ENCODE measurements around the gene CYP2J2. TPM values are rescaled to one million over a fixed set of nuclear protein-coding genes. Genes with fewer than 3 reads are reported as not detected.

Gene CYP2J2, protein sequence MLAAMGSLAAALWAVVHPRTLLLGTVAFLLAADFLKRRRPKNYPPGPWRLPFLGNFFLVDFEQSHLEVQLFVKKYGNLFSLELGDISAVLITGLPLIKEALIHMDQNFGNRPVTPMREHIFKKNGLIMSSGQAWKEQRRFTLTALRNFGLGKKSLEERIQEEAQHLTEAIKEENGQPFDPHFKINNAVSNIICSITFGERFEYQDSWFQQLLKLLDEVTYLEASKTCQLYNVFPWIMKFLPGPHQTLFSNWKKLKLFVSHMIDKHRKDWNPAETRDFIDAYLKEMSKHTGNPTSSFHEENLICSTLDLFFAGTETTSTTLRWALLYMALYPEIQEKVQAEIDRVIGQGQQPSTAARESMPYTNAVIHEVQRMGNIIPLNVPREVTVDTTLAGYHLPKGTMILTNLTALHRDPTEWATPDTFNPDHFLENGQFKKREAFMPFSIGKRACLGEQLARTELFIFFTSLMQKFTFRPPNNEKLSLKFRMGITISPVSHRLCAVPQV
- polyA plus RNA-seq (5.7 to 6.7 TPM (median 6.7 TPM) in 3 replicates), polyA minus RNA-seq (3.6 to 5.6 TPM (median 3.8 TPM) in 3 replicates)
- 2.7 TPM for polyA plus RNA-seq (2011; ENCODE audit: low read depth)
- 5.5 and 6.0 TPM in 2 replicates for polyA plus RNA-seq (2011; cell fraction: cytosol; rRNA removed)
- 14.7 and 15.8 TPM in 2 replicates for polyA plus RNA-seq (2011; cell fraction: nucleus; rRNA removed)
- polyA plus RNA-seq (2012; ENCODE audit: low replicate concordance): 3.3 and 6.6 TPM in 2 replicates
- polyA minus RNA-seq (2011; cell fraction: cytosol; rRNA and poly(A)+ RNA removed): 4.2 TPM
- 4.3 and 8.0 TPM in 2 replicates for polyA minus RNA-seq (2011; cell fraction: nucleus; rRNA and poly(A)+ RNA removed)

DNA sequence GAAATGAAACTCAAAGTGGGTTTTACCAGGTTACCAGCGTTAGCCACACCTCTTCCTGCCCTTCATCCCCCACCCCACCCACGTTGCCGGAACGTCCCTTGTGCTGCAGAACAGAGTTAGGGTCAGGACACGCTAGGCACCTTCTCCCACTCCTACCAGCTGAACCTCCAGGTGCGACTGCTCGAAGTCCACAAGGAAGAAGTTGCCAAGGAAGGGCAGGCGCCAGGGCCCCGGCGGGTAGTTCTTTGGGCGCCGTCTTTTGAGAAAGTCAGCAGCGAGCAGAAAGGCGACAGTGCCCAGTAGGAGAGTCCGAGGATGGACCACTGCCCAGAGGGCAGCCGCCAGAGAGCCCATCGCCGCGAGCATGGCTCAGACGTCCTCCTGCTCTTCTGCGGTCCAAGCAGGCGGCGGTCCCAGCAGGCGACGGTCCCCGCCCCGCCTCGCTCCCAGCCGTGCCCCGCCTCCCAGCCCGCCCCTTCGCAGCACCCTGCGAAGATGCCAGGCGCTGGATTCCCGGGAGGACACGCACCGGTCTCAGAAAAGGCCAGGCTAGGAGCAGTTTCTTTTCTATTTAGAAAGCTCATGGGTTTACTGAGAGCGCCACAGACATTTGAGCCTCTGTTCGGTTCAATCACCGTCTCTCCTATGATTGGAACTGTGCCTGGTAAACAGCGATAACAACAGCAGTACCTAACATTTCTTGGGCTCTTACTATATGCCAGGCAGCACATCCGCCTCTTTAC is at the start of gene CYP2J2:
CYP2J2 (minus strand) TSS at position 393 of the 743 bp plus-strand sequence; CDS start at position 366, 27 bp downstream.
- H3K27me3 ChIP-seq (ENCODE audit: control insufficient read depth, extremely low read depth, insufficient read depth, low read length): peaks cover 9% of the 10 kb centered on the region
- H3K4me3 ChIP-seq (ENCODE audit: control insufficient read depth in 2 of 3, extremely low read depth in 1 of 3, insufficient read depth in 2 of 3, low read depth in 1 of 3, low read length in 3 of 3): peak within 1 kb of the TSS; percentile 53 to 91 (median 81)
- H3K9ac ChIP-seq (ENCODE audit: control insufficient read depth, extremely low read depth, insufficient read depth, low read length): peak within 1 kb of the TSS; percentile 40
- peak within 1 kb of the TSS; percentile 99 for H2AFZ ChIP-seq (ENCODE audit: control insufficient read depth, low read length)
- FAIRE-seq (no peak), DNase-seq (ENCODE audit: low read depth, low spot score) (no peak)
- TF ChIP-seq CTCF (optimal IDR thresholded peaks at IDR 0.05 in 1 of 3, IDR thresholded peaks at IDR 0.05 in 1 of 3, conservative IDR thresholded peaks at IDR 0.05 in 1 of 3; ENCODE audit: extremely low read depth in 1 of 3, insufficient read depth in 2 of 3, low read length in 3 of 3) (no peak), EZH2 (IDR thresholded peaks at IDR 0.05; ENCODE audit: low read length) (no peak)
- H3K27ac ChIP-seq (ENCODE audit: control insufficient read depth, insufficient read depth, low read length): no peak within 1 kb of the TSS
- no peaks in the 10 kb centered on the region for H3K9me3 ChIP-seq (ENCODE audit: control insufficient read depth, low read depth, low read length)
- H3K9me1 ChIP-seq (ENCODE audit: control insufficient read depth, extremely low read depth, insufficient read depth, low read length): no peaks in the 10 kb centered on the region
- H3K4me2 ChIP-seq (ENCODE audit: control insufficient read depth, extremely low read depth, insufficient read depth, low read depth, low read length): peak within 1 kb of the TSS; percentile 84
- H3K79me2 ChIP-seq (ENCODE audit: control insufficient read depth, insufficient read depth, low read length): no peaks in the 10 kb centered on the region
- H3K36me3 ChIP-seq (ENCODE audit: control insufficient read depth in 2 of 2, extremely low read depth in 1 of 2, insufficient read depth in 2 of 2, low read length in 2 of 2): no peaks in the 10 kb centered on the region
- no peaks in the 10 kb centered on the region for H4K20me1 ChIP-seq (ENCODE audit: control insufficient read depth, extremely low read depth, insufficient read depth, low read length)
- H3K4me1 ChIP-seq (ENCODE audit: control insufficient read depth, extremely low read depth, insufficient read depth, low read length): peaks cover 4% of the 10 kb centered on the region
- dilution Hi-C loops (cut with MboI; ENCODE audit: extremely low pct_ligation_motif_present, low sequenced_read_pairs): no loop called here

DNA sequence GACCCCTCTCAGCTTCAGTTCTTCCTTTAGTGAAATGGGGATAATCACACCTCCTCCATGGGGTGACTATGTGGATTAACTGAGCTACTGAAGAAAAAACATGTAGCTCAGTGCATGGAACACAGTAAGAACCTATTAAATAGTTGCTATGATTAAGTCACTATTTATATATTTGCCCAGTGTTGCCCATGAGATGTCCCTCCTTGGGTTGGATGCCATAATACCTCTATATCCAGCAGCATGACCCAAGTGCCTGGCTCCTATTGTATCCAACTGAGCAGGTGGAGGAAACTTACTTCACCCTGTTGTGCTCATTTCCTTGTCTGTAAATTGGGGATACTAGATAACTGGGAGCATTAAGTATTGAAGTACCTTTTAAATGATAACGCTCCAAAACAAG is 47.1 kb upstream of the CYP2J2 start:
- FAIRE-seq (no peak), DNase-seq (ENCODE audit: low read depth, low spot score) (no peak)
- Histone ChIP-seq H3K9me1 (ENCODE audit: control insufficient read depth, extremely low read depth, insufficient read depth, low read length) (no peaks in the 10 kb centered on the region), H3K79me2 (ENCODE audit: control insufficient read depth, insufficient read depth, low read length) (no peaks in the 10 kb centered on the region), H3K4me2 (ENCODE audit: control insufficient read depth, extremely low read depth, insufficient read depth, low read depth, low read length) (no peak overlapping the region), H3K27ac (ENCODE audit: control insufficient read depth, insufficient read depth, low read length) (no peak overlapping the region), H4K20me1 (ENCODE audit: control insufficient read depth, extremely low read depth, insufficient read depth, low read length) (no peaks in the 10 kb centered on the region), H2AFZ (ENCODE audit: control insufficient read depth, low read length) (no peak overlapping the region), H3K9ac (ENCODE audit: control insufficient read depth, extremely low read depth, insufficient read depth, low read length) (no peak overlapping the region), H3K4me1 (ENCODE audit: control insufficient read depth, extremely low read depth, insufficient read depth, low read length) (no peaks in the 10 kb centered on the region), H3K4me3 (ENCODE audit: control insufficient read depth in 2 of 3, extremely low read depth in 1 of 3, insufficient read depth in 2 of 3, low read depth in 1 of 3, low read length in 3 of 3) (no peak overlapping the region), H3K27me3 (ENCODE audit: control insufficient read depth, extremely low read depth, insufficient read depth, low read length) (no peaks in the 10 kb centered on the region), H3K9me3 (ENCODE audit: control insufficient read depth, low read depth, low read length) (no peaks in the 10 kb centered on the region), H3K36me3 (ENCODE audit: control insufficient read depth in 2 of 2, extremely low read depth in 1 of 2, insufficient read depth in 2 of 2, low read length in 2 of 2) (no peaks in the 10 kb centered on the region)
- TF ChIP-seq EZH2 (IDR thresholded peaks at IDR 0.05; ENCODE audit: low read length) (no peak), CTCF (optimal IDR thresholded peaks at IDR 0.05 in 1 of 3, IDR thresholded peaks at IDR 0.05 in 1 of 3, conservative IDR thresholded peaks at IDR 0.05 in 1 of 3; ENCODE audit: extremely low read depth in 1 of 3, insufficient read depth in 2 of 3, low read length in 3 of 3) (no peak)
- dilution Hi-C loops (cut with MboI; ENCODE audit: extremely low pct_ligation_motif_present, low sequenced_read_pairs): no loop called here

Data from keratinocyte (primary cell).